GM23338 (cell line): Measurements from ENCODE around the gene ARHGAP28. TPM values are rescaled to one million over a fixed set of nuclear protein-coding genes. Genes with fewer than 3 reads are reported as not detected.
A peak's percentile ranks its signal among the peaks of the same experiment; 100 is the strongest.

Experiments used
- ATAC-seq: fragments of 200-7000 bp; cut with Tn5 transposase; 3 replicates; pipeline ENCODE4 v1.9.1; 2020
- DNase-seq: peaks from one replicate; pipeline ENCODE4 v3.0.0-alpha.2; 2015; ENCODE audit warnings: low spot score
- H2AFZ ChIP-seq: fragments of 200-600 bp; sonication (generic); 2 replicates; pipeline ENCODE4 v1.8.0; 2016; ENCODE audit warnings: antibody characterized with exemption, mild to moderate bottlenecking, moderate library complexity
- H3F3A ChIP-seq: fragments of 200-600 bp; sonication (generic); replicated peaks from 2 replicates; pipeline ENCODE4 v1.8.0; 2017; ENCODE audit warnings: antibody characterized with exemption, mixed run types, low read depth
- H3K27ac ChIP-seq: fragments of 200-600 bp; sonication (generic); 2 replicates; pipeline ENCODE4 v1.6.1; 2016; ENCODE audit warnings: low read depth
- H3K27me3 ChIP-seq: fragments of 200-600 bp; sonication (generic); 2 replicates; pipeline ENCODE4 v1.8.0; 2016; ENCODE audit warnings: mild to moderate bottlenecking, mixed run types, moderate library complexity; ENCODE audit not compliant: insufficient read depth
- H3K36me3 ChIP-seq: fragments of 200-600 bp; sonication (generic); 2 replicates; pipeline ENCODE4 v1.8.0; 2016; ENCODE audit warnings: mild to moderate bottlenecking; ENCODE audit not compliant: insufficient read depth
- H3K4me1 ChIP-seq: fragments of 200-600 bp; sonication (generic); 2 replicates; pipeline ENCODE4 v1.8.0; 2016; ENCODE audit warnings: mild to moderate bottlenecking, moderate library complexity; ENCODE audit not compliant: insufficient read depth
- H3K4me2 ChIP-seq: fragments of 200-600 bp; sonication (generic); 2 replicates; pipeline ENCODE4 v1.7.1; 2017; ENCODE audit warnings: mixed run types
- H3K4me3 ChIP-seq: fragments of 200-600 bp; sonication (generic); 2 replicates; pipeline ENCODE4 v1.6.1; 2016; ENCODE audit warnings: mixed run types
- H3K79me2 ChIP-seq: fragments of 200-600 bp; sonication (generic); replicated peaks from 2 replicates; pipeline ENCODE4 v1.8.0; 2017; ENCODE audit warnings: mild to moderate bottlenecking; ENCODE audit not compliant: insufficient read depth
- H3K9me2 ChIP-seq: fragments of 200-600 bp; sonication (generic); 2 replicates; pipeline ENCODE4 v1.8.0; 2017; ENCODE audit not compliant: insufficient read depth
- H4K20me1 ChIP-seq: fragments of 200-600 bp; sonication (generic); replicated peaks from 2 replicates; pipeline ENCODE4 v1.8.0; 2017; ENCODE audit warnings: mild to moderate bottlenecking; ENCODE audit not compliant: insufficient read depth
- H3K27ac Mint-ChIP-seq: 2 replicates; pipeline ENCODE4 v1.8.0; 2020; ENCODE audit warnings: inconsistent platforms, mild to moderate bottlenecking, moderate library complexity, mixed read lengths
- H3K27me3 Mint-ChIP-seq: 3 replicates; pipeline ENCODE4 v1.8.0; 2022; ENCODE audit warnings: low read depth, mild to moderate bottlenecking, moderate library complexity, mixed read lengths, inconsistent platforms; ENCODE audit not compliant: insufficient read depth, poor library complexity
- H3K36me3 Mint-ChIP-seq: 3 replicates; pipeline ENCODE4 v1.8.0; 2021; ENCODE audit warnings: low read depth, mild to moderate bottlenecking, inconsistent platforms, moderate library complexity, mixed read lengths
- H3K4me1 Mint-ChIP-seq: 3 replicates; pipeline ENCODE4 v1.8.0; 2020; ENCODE audit warnings: mild to moderate bottlenecking, inconsistent platforms, mixed read lengths
- H3K4me3 Mint-ChIP-seq: 3 replicates; pipeline ENCODE4 v1.8.0; 2021; ENCODE audit warnings: moderate library complexity, mild to moderate bottlenecking, inconsistent platforms, mixed read lengths
- H3K9me3 Mint-ChIP-seq: 3 replicates; pipeline ENCODE4 v1.8.0; 2020; ENCODE audit warnings: moderate library complexity, mild to moderate bottlenecking, inconsistent platforms, mixed read lengths
- EZH2 ChIP-seq: fragments of 200-600 bp; sonication (generic); IDR thresholded peaks from one replicate; pipeline ENCODE4 v1.8.0; 2017; ENCODE audit warnings: antibody characterized with exemption, mild to moderate bottlenecking, low read depth; ENCODE audit not compliant: unreplicated experiment
- EZH2phosphoT487 ChIP-seq: fragments of 200-600 bp; sonication (generic); IDR thresholded peaks from one replicate; pipeline ENCODE4 v1.8.1; 2018; ENCODE audit warnings: antibody characterized with exemption; ENCODE audit not compliant: unreplicated experiment
- JUNB ChIP-seq: IDR thresholded peaks from one replicate; pipeline ENCODE4 v1.6.1; 2016; ENCODE audit warnings: antibody characterized with exemption; ENCODE audit not compliant: unreplicated experiment
- NANOG ChIP-seq: IDR thresholded peaks from 2 replicates; pipeline ENCODE4 v1.6.1; 2016; ENCODE audit warnings: antibody characterized with exemption, borderline replicate concordance
- POLR2AphosphoS5 ChIP-seq: IDR thresholded peaks from 2 replicates; pipeline ENCODE4 v1.6.1; 2016; ENCODE audit warnings: antibody characterized with exemption, low read depth
- STAT1 ChIP-seq: IDR thresholded peaks from one replicate; pipeline ENCODE4 v1.6.1; 2016; ENCODE audit warnings: antibody characterized with exemption; ENCODE audit not compliant: unreplicated experiment
- polyA plus RNA-seq: library from polyadenylated mRNA; unstranded; fragments of >200 nt; fragmentation: Nextera tagmentation; extraction: Ambion mirVana; gene quantifications from 2 replicates; pipeline ENCODE4 v1.2.1, GENCODE V29; 2016
- total RNA-seq: library from RNA; depleted of rRNA; stranded (reverse); fragments of >200 nt; shearing (Covaris generic); gene quantifications from 2 replicates; pipeline ENCODE4 v1.2.3, GENCODE V29; 2014
- TF ChIP-seq, protein P1 (sequence below): IDR thresholded peaks from 2 replicates; pipeline ENCODE4 v1.6.1; 2016; ENCODE audit warnings: antibody characterized with exemption
- TF ChIP-seq, protein P2 (sequence below): IDR thresholded peaks from one replicate; pipeline ENCODE4 v1.6.1; 2018; ENCODE audit warnings: antibody characterized with exemption; ENCODE audit not compliant: unreplicated experiment
- TF ChIP-seq, protein P3 (sequence below): fragments of 250-450 bp; sonication (Bioruptor Pico); IDR thresholded peaks from 2 replicates; pipeline ENCODE4 v1.5.0; 2020; ENCODE audit warnings: mild to moderate bottlenecking, moderate library complexity
- TF ChIP-seq, protein P4 (sequence below), 2 experiments: fragments of 200-600 bp in 1 of 2; sonication (generic) in 1 of 2; conservative IDR thresholded peaks; 2 replicates each; pipeline versions ENCODE4 v1.5.1 to v1.6.1; 2016 to 2017; ENCODE audit warnings: antibody characterized with exemption in 2 of 2, low read depth in 2 of 2, mild to moderate bottlenecking in 2 of 2, moderate library complexity in 1 of 2

ARHGAP28 gene
- total and polyA plus RNA-seq, 2 experiments from 2014 or later: 2.8 to 9.6 TPM

DNA sequence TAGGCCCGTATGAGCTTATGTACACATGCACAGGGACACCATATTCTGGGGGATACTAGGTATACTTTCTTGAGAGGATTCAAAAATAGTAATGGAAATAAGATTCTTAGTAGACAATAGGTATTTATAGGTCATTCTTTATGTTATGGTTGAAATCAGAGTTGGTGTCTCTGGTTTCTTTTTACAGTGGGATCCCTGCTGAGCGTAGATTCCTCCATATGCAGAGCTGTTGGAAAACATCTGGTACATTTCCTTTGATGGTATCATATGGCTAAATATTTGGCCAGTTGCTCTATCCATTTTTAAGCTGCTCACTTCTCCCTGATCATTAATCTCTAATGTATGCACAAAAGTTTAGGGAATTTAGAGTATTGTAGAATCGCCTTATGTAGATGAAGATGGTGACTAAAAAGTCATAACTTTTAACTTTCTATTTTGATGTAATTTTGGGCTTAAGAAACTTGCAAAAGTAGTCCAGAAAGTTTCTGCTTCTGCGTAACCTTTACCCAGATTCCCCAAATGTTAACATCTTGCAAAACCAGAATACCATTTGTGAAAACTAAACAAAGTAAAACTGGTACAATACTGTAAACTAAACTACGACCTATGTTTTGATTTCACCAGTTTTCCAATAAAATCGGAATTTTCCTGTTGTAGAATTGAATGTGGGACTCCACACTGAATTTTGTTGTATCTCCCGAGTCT, 5.4 kb downstream of the ARHGAP28 start:
- no peaks in the 10 kb centered on the region for H3K9me3 Mint-ChIP-seq
- no peaks in the 10 kb centered on the region for H3K36me3 Mint-ChIP-seq
- Histone ChIP-seq H3K4me3 (no peak overlapping the region), H3F3A (no peaks in the 10 kb centered on the region), H3K4me1 (peaks cover 44% of the 10 kb centered on the region), H3K4me2 (peak overlapping the region; percentile 10; the same call in 1 of the 2 replicates), H3K36me3 (no peaks in the 10 kb centered on the region), H3K27me3 (peaks cover 6% of the 10 kb centered on the region; the same call in 1 of the 2 replicates), H3K9me2 (no peaks in the 10 kb centered on the region), H3K27ac (peak overlapping the region; percentile 26; the same call in 1 of the 2 replicates), H2AFZ (no peak overlapping the region), H3K79me2 (no peaks in the 10 kb centered on the region), H4K20me1 (no peaks in the 10 kb centered on the region)
- H3K4me3 Mint-ChIP-seq: no peak overlapping the region
- peak overlapping the region; percentile 47; the same call in 1 of the 2 replicates for H3K27ac Mint-ChIP-seq
- TF ChIP-seq JUNB (no peak), NANOG (no peak), STAT1 (no peak), EZH2 (no peak), POLR2AphosphoS5 (no peak), EZH2phosphoT487 (no peak)
- TF ChIP-seq, protein P1, sequence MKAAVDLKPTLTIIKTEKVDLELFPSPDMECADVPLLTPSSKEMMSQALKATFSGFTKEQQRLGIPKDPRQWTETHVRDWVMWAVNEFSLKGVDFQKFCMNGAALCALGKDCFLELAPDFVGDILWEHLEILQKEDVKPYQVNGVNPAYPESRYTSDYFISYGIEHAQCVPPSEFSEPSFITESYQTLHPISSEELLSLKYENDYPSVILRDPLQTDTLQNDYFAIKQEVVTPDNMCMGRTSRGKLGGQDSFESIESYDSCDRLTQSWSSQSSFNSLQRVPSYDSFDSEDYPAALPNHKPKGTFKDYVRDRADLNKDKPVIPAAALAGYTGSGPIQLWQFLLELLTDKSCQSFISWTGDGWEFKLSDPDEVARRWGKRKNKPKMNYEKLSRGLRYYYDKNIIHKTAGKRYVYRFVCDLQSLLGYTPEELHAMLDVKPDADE: no peak
- TF ChIP-seq, protein P2, sequence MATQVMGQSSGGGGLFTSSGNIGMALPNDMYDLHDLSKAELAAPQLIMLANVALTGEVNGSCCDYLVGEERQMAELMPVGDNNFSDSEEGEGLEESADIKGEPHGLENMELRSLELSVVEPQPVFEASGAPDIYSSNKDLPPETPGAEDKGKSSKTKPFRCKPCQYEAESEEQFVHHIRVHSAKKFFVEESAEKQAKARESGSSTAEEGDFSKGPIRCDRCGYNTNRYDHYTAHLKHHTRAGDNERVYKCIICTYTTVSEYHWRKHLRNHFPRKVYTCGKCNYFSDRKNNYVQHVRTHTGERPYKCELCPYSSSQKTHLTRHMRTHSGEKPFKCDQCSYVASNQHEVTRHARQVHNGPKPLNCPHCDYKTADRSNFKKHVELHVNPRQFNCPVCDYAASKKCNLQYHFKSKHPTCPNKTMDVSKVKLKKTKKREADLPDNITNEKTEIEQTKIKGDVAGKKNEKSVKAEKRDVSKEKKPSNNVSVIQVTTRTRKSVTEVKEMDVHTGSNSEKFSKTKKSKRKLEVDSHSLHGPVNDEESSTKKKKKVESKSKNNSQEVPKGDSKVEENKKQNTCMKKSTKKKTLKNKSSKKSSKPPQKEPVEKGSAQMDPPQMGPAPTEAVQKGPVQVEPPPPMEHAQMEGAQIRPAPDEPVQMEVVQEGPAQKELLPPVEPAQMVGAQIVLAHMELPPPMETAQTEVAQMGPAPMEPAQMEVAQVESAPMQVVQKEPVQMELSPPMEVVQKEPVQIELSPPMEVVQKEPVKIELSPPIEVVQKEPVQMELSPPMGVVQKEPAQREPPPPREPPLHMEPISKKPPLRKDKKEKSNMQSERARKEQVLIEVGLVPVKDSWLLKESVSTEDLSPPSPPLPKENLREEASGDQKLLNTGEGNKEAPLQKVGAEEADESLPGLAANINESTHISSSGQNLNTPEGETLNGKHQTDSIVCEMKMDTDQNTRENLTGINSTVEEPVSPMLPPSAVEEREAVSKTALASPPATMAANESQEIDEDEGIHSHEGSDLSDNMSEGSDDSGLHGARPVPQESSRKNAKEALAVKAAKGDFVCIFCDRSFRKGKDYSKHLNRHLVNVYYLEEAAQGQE: no peak
- TF ChIP-seq, protein P3, sequence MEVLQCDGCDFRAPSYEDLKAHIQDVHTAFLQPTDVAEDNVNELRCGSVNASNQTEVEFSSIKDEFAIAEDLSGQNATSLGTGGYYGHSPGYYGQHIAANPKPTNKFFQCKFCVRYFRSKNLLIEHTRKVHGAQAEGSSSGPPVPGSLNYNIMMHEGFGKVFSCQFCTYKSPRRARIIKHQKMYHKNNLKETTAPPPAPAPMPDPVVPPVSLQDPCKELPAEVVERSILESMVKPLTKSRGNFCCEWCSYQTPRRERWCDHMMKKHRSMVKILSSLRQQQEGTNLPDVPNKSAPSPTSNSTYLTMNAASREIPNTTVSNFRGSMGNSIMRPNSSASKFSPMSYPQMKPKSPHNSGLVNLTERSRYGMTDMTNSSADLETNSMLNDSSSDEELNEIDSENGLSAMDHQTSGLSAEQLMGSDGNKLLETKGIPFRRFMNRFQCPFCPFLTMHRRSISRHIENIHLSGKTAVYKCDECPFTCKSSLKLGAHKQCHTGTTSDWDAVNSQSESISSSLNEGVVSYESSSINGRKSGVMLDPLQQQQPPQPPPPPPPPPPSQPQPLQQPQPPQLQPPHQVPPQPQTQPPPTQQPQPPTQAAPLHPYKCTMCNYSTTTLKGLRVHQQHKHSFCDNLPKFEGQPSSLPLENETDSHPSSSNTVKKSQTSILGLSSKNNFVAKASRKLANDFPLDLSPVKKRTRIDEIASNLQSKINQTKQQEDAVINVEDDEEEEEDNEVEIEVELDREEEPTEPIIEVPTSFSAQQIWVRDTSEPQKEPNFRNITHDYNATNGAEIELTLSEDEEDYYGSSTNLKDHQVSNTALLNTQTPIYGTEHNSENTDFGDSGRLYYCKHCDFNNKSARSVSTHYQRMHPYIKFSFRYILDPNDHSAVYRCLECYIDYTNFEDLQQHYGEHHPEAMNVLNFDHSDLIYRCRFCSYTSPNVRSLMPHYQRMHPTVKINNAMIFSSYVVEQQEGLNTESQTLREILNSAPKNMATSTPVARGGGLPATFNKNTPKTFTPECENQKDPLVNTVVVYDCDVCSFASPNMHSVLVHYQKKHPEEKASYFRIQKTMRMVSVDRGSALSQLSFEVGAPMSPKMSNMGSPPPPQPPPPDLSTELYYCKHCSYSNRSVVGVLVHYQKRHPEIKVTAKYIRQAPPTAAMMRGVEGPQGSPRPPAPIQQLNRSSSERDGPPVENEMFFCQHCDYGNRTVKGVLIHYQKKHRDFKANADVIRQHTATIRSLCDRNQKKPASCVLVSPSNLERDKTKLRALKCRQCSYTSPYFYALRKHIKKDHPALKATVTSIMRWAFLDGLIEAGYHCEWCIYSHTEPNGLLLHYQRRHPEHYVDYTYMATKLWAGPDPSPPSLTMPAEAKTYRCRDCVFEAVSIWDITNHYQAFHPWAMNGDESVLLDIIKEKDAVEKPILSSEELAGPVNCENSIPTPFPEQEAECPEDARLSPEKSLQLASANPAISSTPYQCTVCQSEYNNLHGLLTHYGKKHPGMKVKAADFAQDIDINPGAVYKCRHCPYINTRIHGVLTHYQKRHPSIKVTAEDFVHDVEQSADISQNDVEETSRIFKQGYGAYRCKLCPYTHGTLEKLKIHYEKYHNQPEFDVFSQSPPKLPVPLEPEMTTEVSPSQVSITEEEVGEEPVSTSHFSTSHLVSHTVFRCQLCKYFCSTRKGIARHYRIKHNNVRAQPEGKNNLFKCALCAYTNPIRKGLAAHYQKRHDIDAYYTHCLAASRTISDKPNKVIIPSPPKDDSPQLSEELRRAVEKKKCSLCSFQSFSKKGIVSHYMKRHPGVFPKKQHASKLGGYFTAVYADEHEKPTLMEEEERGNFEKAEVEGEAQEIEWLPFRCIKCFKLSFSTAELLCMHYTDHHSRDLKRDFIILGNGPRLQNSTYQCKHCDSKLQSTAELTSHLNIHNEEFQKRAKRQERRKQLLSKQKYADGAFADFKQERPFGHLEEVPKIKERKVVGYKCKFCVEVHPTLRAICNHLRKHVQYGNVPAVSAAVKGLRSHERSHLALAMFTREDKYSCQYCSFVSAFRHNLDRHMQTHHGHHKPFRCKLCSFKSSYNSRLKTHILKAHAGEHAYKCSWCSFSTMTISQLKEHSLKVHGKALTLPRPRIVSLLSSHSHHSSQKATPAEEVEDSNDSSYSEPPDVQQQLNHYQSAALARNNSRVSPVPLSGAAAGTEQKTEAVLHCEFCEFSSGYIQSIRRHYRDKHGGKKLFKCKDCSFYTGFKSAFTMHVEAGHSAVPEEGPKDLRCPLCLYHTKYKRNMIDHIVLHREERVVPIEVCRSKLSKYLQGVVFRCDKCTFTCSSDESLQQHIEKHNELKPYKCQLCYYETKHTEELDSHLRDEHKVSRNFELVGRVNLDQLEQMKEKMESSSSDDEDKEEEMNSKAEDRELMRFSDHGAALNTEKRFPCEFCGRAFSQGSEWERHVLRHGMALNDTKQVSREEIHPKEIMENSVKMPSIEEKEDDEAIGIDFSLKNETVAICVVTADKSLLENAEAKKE (CRISPR knock-in tag): no peak
- TF ChIP-seq, protein P4, sequence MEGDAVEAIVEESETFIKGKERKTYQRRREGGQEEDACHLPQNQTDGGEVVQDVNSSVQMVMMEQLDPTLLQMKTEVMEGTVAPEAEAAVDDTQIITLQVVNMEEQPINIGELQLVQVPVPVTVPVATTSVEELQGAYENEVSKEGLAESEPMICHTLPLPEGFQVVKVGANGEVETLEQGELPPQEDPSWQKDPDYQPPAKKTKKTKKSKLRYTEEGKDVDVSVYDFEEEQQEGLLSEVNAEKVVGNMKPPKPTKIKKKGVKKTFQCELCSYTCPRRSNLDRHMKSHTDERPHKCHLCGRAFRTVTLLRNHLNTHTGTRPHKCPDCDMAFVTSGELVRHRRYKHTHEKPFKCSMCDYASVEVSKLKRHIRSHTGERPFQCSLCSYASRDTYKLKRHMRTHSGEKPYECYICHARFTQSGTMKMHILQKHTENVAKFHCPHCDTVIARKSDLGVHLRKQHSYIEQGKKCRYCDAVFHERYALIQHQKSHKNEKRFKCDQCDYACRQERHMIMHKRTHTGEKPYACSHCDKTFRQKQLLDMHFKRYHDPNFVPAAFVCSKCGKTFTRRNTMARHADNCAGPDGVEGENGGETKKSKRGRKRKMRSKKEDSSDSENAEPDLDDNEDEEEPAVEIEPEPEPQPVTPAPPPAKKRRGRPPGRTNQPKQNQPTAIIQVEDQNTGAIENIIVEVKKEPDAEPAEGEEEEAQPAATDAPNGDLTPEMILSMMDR (conservative IDR thresholded peaks at IDR 0.05; ENCODE audit: low read depth in 2 of 2): no peak
- peaks cover 65% of the 10 kb centered on the region for H3K4me1 Mint-ChIP-seq
- DNase-seq (peak; percentile 60), ATAC-seq (no peak)
- peaks cover 1% of the 10 kb centered on the region for H3K27me3 Mint-ChIP-seq
